ENCODE results near the gene RAD54L.
"Not testable (repeated sequence)": the region's sequence is repeated elsewhere in the genome, so short reads cannot be mapped to it uniquely, and the experiment has no call there.

DNA sequence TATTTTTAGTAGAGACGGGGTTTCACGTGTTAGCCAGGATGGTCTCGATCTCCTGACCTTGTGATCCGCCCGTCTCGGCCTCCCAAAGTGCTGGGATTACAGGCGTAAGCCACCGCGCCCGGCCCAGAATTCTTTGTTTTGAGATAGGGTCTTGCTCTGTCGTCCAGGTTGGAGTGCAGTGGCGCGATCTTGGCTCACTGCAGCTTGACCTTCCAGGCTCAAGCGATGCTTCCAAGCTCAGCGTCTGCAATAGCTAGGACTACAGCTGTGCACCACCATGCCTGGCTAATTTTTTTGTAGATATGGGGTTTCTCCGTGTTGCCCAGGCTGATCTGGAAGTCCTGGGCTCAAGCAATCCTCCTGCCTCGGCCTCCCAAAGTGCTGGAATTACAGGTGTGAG lies 1.4 kb upstream of the RAD54L start:
- TF ChIP-seq CTCF (IDR thresholded peaks at IDR 0.05); MAX (CRISPR knock-in tag; IDR thresholded peaks at IDR 0.05); ZBTB21 (CRISPR knock-in tag; IDR thresholded peaks at IDR 0.05; ENCODE audit: borderline replicate concordance); NFE2L1 (CRISPR knock-in tag; IDR thresholded peaks at IDR 0.05); JUN (CRISPR knock-in tag; IDR thresholded peaks at IDR 0.05); JAZF1 (CRISPR knock-in tag; IDR thresholded peaks at IDR 0.05); TEAD4 (CRISPR knock-in tag; IDR thresholded peaks at IDR 0.05); PRDM15 (CRISPR knock-in tag; IDR thresholded peaks at IDR 0.05); MXD4 (CRISPR knock-in tag; IDR thresholded peaks at IDR 0.05; ENCODE audit: borderline replicate concordance): not testable (repeated sequence)
- TF ChIP-seq, protein P1, sequence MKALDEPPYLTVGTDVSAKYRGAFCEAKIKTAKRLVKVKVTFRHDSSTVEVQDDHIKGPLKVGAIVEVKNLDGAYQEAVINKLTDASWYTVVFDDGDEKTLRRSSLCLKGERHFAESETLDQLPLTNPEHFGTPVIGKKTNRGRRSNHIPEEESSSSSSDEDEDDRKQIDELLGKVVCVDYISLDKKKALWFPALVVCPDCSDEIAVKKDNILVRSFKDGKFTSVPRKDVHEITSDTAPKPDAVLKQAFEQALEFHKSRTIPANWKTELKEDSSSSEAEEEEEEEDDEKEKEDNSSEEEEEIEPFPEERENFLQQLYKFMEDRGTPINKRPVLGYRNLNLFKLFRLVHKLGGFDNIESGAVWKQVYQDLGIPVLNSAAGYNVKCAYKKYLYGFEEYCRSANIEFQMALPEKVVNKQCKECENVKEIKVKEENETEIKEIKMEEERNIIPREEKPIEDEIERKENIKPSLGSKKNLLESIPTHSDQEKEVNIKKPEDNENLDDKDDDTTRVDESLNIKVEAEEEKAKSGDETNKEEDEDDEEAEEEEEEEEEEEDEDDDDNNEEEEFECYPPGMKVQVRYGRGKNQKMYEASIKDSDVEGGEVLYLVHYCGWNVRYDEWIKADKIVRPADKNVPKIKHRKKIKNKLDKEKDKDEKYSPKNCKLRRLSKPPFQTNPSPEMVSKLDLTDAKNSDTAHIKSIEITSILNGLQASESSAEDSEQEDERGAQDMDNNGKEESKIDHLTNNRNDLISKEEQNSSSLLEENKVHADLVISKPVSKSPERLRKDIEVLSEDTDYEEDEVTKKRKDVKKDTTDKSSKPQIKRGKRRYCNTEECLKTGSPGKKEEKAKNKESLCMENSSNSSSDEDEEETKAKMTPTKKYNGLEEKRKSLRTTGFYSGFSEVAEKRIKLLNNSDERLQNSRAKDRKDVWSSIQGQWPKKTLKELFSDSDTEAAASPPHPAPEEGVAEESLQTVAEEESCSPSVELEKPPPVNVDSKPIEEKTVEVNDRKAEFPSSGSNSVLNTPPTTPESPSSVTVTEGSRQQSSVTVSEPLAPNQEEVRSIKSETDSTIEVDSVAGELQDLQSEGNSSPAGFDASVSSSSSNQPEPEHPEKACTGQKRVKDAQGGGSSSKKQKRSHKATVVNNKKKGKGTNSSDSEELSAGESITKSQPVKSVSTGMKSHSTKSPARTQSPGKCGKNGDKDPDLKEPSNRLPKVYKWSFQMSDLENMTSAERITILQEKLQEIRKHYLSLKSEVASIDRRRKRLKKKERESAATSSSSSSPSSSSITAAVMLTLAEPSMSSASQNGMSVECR (CRISPR knock-in tag; IDR thresholded peaks at IDR 0.05; ENCODE audit: borderline replicate concordance) = not testable (repeated sequence)
- TF ChIP-seq, protein P2, sequence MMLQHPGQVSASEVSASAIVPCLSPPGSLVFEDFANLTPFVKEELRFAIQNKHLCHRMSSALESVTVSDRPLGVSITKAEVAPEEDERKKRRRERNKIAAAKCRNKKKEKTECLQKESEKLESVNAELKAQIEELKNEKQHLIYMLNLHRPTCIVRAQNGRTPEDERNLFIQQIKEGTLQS (CRISPR knock-in tag; conservative IDR thresholded peaks at IDR 0.05) = not testable (repeated sequence)
- TF ChIP-seq, protein P3, sequence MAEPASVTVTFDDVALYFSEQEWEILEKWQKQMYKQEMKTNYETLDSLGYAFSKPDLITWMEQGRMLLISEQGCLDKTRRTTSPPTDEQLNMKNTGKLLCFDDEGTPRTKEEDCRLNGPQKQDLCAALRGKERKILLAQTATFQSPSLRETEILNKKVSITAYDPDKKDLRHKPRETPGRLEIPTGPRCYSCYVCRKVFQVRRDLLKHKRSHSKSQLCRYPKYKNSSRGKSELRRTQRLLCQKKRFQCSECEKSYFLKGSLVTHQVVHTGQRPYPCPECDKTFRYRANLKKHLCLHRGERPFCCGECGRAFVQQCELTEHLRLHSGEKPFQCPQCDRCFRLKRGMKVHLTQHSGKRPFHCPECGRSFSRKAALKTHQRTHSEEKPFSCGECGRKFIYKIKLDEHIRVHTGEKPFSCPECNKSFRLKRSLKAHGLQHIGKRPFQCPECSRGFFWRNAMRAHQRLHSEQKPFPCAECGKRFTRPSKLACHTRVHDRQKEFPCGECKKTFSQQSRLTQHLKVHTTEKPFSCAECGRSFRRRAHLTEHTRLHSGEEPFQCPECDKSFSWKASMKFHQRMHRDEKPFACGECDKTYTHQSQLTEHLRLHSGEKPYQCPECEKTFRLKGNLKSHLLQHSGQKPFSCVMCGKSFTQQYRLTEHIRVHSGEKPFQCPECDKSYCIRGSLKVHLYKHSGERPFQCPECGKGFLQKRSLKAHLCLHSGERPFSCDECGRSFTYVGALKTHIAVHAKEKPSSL (CRISPR knock-in tag; conservative IDR thresholded peaks at IDR 0.05) = not testable (repeated sequence)
- TF ChIP-seq, protein P4, sequence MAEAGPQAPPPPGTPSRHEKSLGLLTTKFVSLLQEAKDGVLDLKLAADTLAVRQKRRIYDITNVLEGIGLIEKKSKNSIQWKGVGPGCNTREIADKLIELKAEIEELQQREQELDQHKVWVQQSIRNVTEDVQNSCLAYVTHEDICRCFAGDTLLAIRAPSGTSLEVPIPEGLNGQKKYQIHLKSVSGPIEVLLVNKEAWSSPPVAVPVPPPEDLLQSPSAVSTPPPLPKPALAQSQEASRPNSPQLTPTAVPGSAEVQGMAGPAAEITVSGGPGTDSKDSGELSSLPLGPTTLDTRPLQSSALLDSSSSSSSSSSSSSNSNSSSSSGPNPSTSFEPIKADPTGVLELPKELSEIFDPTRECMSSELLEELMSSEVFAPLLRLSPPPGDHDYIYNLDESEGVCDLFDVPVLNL (CRISPR knock-in tag; IDR thresholded peaks at IDR 0.05; ENCODE audit: borderline replicate concordance, low read depth) = not testable (repeated sequence)
